H9 (cell line): Measurements from ENCODE around the gene ACVR1C. TPM values are rescaled to one million over a fixed set of nuclear protein-coding genes. Genes with fewer than 3 reads are reported as not detected.

ENCODE experiments used
- DNase-seq: peaks from one replicate; pipeline ENCODE4 v3.0.0-alpha.2; 2017
- H2AFZ ChIP-seq: one replicate; pipeline ENCODE4 v1.6.1; 2013; ENCODE audit warnings: mild to moderate bottlenecking, low read length, control low read depth, moderate library complexity
- H2AK5ac ChIP-seq: 2 replicates; pipeline ENCODE4 v1.6.1; 2013; ENCODE audit warnings: low read length, control low read depth, mixed read lengths; ENCODE audit not compliant: insufficient read length
- H2BK120ac ChIP-seq: one replicate; pipeline ENCODE4 v1.6.1; 2013; ENCODE audit warnings: low read depth, mild to moderate bottlenecking, low read length, control low read depth, inconsistent platforms; ENCODE audit not compliant: poor library complexity, severe bottlenecking
- H2BK12ac ChIP-seq: 2 replicates; pipeline ENCODE4 v1.6.1; 2013; ENCODE audit warnings: low read length, control low read depth, mixed read lengths, low read depth; ENCODE audit not compliant: insufficient read length
- H2BK15ac ChIP-seq: 2 replicates; pipeline ENCODE4 v1.6.1; 2013; ENCODE audit warnings: low read depth, low read length, control low read depth
- H2BK20ac ChIP-seq: one replicate; pipeline ENCODE4 v1.6.1; 2013; ENCODE audit warnings: low read depth, mild to moderate bottlenecking, low read length, control low read depth, inconsistent platforms; ENCODE audit not compliant: poor library complexity, severe bottlenecking
- H2BK5ac ChIP-seq: 2 replicates; pipeline ENCODE4 v1.6.1; 2013; ENCODE audit warnings: low read length, control low read depth, mixed read lengths; ENCODE audit not compliant: insufficient read length
- H3K14ac ChIP-seq: 2 replicates; pipeline ENCODE4 v1.6.1; 2013; ENCODE audit warnings: low read length, control low read depth; ENCODE audit not compliant: insufficient read depth
- H3K18ac ChIP-seq: 2 replicates; pipeline ENCODE4 v1.6.1; 2013; ENCODE audit warnings: low read depth, mild to moderate bottlenecking, mixed read lengths, low read length, control low read depth; ENCODE audit not compliant: insufficient read length
- H3K23ac ChIP-seq: 2 replicates; pipeline ENCODE4 v1.6.1; 2013; ENCODE audit warnings: low read length, control low read depth, mixed read lengths, low read depth; ENCODE audit not compliant: insufficient read length
- H3K23me2 ChIP-seq: 2 replicates; pipeline ENCODE4 v1.6.1; 2013; ENCODE audit warnings: low read depth, mild to moderate bottlenecking, mixed read lengths, low read length, control low read depth; ENCODE audit not compliant: insufficient read length, poor library complexity, severe bottlenecking
- H3K27ac ChIP-seq: 2 replicates; pipeline ENCODE4 v1.5.1; 2013; ENCODE audit warnings: low read length, control low read depth, mixed read lengths, low read depth; ENCODE audit not compliant: insufficient read length
- H3K27me3 ChIP-seq: 2 replicates; pipeline ENCODE4 v1.6.1; 2013; ENCODE audit warnings: low read length, control low read depth, inconsistent platforms; ENCODE audit not compliant: insufficient read depth
- H3K4ac ChIP-seq: 2 replicates; pipeline ENCODE4 v1.6.1; 2013; ENCODE audit warnings: low read depth, mild to moderate bottlenecking, control low read depth, inconsistent platforms, low read length, moderate library complexity
- H3K4me1 ChIP-seq: 2 replicates; pipeline ENCODE4 v1.6.1; 2013; ENCODE audit warnings: low read length, control low read depth, inconsistent platforms; ENCODE audit not compliant: insufficient read depth
- H3K4me2 ChIP-seq: 2 replicates; pipeline ENCODE4 v1.6.1; 2013; ENCODE audit warnings: low read length, control low read depth, mixed read lengths; ENCODE audit not compliant: insufficient read length, insufficient read depth
- H3K56ac ChIP-seq: 2 replicates; pipeline ENCODE4 v1.6.1; 2013; ENCODE audit warnings: low read depth, mild to moderate bottlenecking, mixed read lengths, low read length, control low read depth; ENCODE audit not compliant: insufficient read length
- H3K79me1 ChIP-seq: 2 replicates; pipeline ENCODE4 v1.6.1; 2013; ENCODE audit warnings: low read depth, mild to moderate bottlenecking, moderate library complexity, low read length, control low read depth, inconsistent platforms; ENCODE audit not compliant: insufficient read depth, poor library complexity, severe bottlenecking
- H3K79me2 ChIP-seq: 2 replicates; pipeline ENCODE4 v1.6.1; 2013; ENCODE audit warnings: low read length, control low read depth, inconsistent platforms; ENCODE audit not compliant: insufficient read depth
- H3K9ac ChIP-seq: 2 replicates; pipeline ENCODE4 v1.6.1; 2013; ENCODE audit warnings: low read length, control low read depth, mixed read lengths; ENCODE audit not compliant: insufficient read length; ENCODE audit errors: extremely low read depth
- H3K9me3 ChIP-seq: one replicate; pipeline ENCODE4 v1.6.1; 2013; ENCODE audit warnings: low read depth, low read length, inconsistent platforms; ENCODE audit not compliant: control insufficient read depth
- H3T11ph ChIP-seq: one replicate; pipeline ENCODE4 v1.6.1; 2013; ENCODE audit warnings: mild to moderate bottlenecking, low read length, control low read depth, inconsistent platforms
- H4K20me1 ChIP-seq: one replicate; pipeline ENCODE4 v1.6.1; 2013; ENCODE audit not compliant: control insufficient read depth, insufficient read length, insufficient read depth
- H4K5ac ChIP-seq: 2 replicates; pipeline ENCODE4 v1.6.1; 2013; ENCODE audit warnings: low read depth, mild to moderate bottlenecking, mixed read lengths, low read length, control low read depth; ENCODE audit not compliant: insufficient read length
- H4K8ac ChIP-seq: replicated peaks from 2 replicates; pipeline ENCODE4 v1.6.1; 2013; ENCODE audit warnings: low read length, control low read depth, mixed read lengths, low read depth; ENCODE audit not compliant: insufficient read length
- H4K91ac ChIP-seq: 2 replicates; pipeline ENCODE4 v1.6.1; 2013; ENCODE audit warnings: low read depth, mild to moderate bottlenecking, moderate library complexity, mixed read lengths, low read length, control low read depth; ENCODE audit not compliant: insufficient read length
- H3K27ac Mint-ChIP-seq, 3 experiments: 2 replicates in 2 of 3; 3 replicates in 1 of 3; pipeline ENCODE4 v1.8.0; 2020 to 2021; ENCODE audit warnings: mixed read lengths in 3 of 3, mild to moderate bottlenecking in 1 of 3, moderate library complexity in 1 of 3
- H3K27me3 Mint-ChIP-seq: 2 replicates; pipeline ENCODE4 v1.8.0; 2021; ENCODE audit warnings: low read depth, mild to moderate bottlenecking, moderate library complexity, mixed read lengths
- H3K36me3 Mint-ChIP-seq, 3 experiments: 2 replicates in 2 of 3; 3 replicates in 1 of 3; pipeline ENCODE4 v1.8.0; 2020 to 2021; ENCODE audit warnings: low read depth in 3 of 3, mixed read lengths in 3 of 3; ENCODE audit not compliant: insufficient read depth in 1 of 3
- H3K4me1 Mint-ChIP-seq, 2 experiments: 2 replicates each; pipeline ENCODE4 v1.8.0; 2020; ENCODE audit warnings: mixed read lengths in 2 of 2
- H3K4me3 Mint-ChIP-seq, 2 experiments: 2 replicates in 1 of 2; 3 replicates in 1 of 2; pipeline ENCODE4 v1.8.0; 2020 to 2021; ENCODE audit warnings: mild to moderate bottlenecking in 2 of 2, mixed read lengths in 2 of 2, moderate library complexity in 1 of 2
- H3K9me3 Mint-ChIP-seq, 2 experiments: 2 replicates in 1 of 2; 3 replicates in 1 of 2; pipeline ENCODE4 v1.8.0; 2020; ENCODE audit warnings: mild to moderate bottlenecking in 2 of 2, mixed read lengths in 2 of 2, moderate library complexity in 1 of 2
- WGBS: extraction: QIAGEN DNeasy Blood & Tissue Kit; methylation state at CpG from one replicate; pipeline ENCODE4 v1.1.7; 2013; ENCODE audit warnings: missing lambda C conversion rate, low lambda C conversion rate, mixed read lengths; ENCODE audit not compliant: insufficient read length; ENCODE audit errors: extremely low coverage; 5-methylcytosine and 5-hydroxymethylcytosine counted together
- total RNA-seq: library from RNA; stranded (reverse); gene quantifications from 2 replicates; pipeline ENCODE4 v1.2.1, GENCODE V29; 2021
- TF ChIP-seq, protein P1 (sequence below): fragments of 200-600 bp; sonication (generic); conservative IDR thresholded peaks from 3 replicates; pipeline ENCODE4 v1.8.0; 2021; ENCODE audit warnings: antibody characterized with exemption, mild to moderate bottlenecking

The ACVR1C gene
- total RNA-seq, 1 experiment from 2014 or later = 0.81 TPM

DNA sequence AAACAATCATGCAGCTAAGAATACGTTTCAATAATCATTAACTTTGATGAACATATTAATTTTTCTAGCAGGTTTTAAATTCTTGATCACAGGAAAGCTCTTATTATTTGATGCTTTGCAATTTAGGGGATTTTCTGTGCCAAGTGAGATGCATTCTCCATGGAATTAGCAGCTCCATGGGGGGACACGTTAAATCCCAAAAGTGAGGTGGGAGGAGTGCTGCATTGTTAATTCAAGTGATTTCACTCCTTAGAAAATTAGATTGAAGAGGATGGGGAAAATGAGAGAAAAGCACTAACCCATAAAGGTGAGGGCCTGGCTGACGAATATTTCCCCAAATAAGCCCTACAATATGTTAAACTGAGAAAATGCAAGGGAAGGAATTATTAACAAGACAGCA lies 69.2 kb downstream of the ACVR1C start:
- H2BK12ac ChIP-seq = no peak overlapping the region
- H3K9me3 ChIP-seq = no peaks in the 10 kb centered on the region
- H3K18ac ChIP-seq = no peak overlapping the region
- no peaks in the 10 kb centered on the region for H3K27me3 Mint-ChIP-seq
- H3K4me1 Mint-ChIP-seq = peaks cover 20 to 38% of the 10 kb centered on the region in 2 experiments
- H3K4me2 ChIP-seq = no peak overlapping the region
- no peaks in the 10 kb centered on the region for H3K79me2 ChIP-seq
- no peak overlapping the region for H3K4ac ChIP-seq
- no peak overlapping the region for H3K9ac ChIP-seq
- H2BK20ac ChIP-seq = no peak overlapping the region
- H3K27ac Mint-ChIP-seq = peak overlapping the region in 2 of 3 experiments; percentile 91 to 97; a peak in 5 of 7 replicates
- H2AFZ ChIP-seq = no peak overlapping the region
- H3K4me3 Mint-ChIP-seq = peak overlapping the region in 1 of 2 experiments; percentile 30; a peak in 1 of 5 replicates
- peaks cover 3% of the 10 kb centered on the region; the same call in 1 of the 2 replicates for H3K4me1 ChIP-seq
- no peak overlapping the region for H3K23ac ChIP-seq
- peaks cover 5 to 18% (median 7%) of the 10 kb centered on the region in 3 experiments; a peak in 5 of 7 replicates for H3K36me3 Mint-ChIP-seq
- H4K91ac ChIP-seq = no peak overlapping the region
- H3K9me3 Mint-ChIP-seq = peaks cover 12 to 16% of the 10 kb centered on the region in 2 experiments
- WGBS = no CpG with 5 or more reads among the region's 3 CpGs
- no peak overlapping the region for H2BK15ac ChIP-seq
- H2AK5ac ChIP-seq = no peak overlapping the region
- H3T11ph ChIP-seq = no peak overlapping the region
- DNase-seq = no peak
- H3K56ac ChIP-seq = no peak overlapping the region
- no peak overlapping the region for H4K8ac ChIP-seq
- TF ChIP-seq, protein P1, sequence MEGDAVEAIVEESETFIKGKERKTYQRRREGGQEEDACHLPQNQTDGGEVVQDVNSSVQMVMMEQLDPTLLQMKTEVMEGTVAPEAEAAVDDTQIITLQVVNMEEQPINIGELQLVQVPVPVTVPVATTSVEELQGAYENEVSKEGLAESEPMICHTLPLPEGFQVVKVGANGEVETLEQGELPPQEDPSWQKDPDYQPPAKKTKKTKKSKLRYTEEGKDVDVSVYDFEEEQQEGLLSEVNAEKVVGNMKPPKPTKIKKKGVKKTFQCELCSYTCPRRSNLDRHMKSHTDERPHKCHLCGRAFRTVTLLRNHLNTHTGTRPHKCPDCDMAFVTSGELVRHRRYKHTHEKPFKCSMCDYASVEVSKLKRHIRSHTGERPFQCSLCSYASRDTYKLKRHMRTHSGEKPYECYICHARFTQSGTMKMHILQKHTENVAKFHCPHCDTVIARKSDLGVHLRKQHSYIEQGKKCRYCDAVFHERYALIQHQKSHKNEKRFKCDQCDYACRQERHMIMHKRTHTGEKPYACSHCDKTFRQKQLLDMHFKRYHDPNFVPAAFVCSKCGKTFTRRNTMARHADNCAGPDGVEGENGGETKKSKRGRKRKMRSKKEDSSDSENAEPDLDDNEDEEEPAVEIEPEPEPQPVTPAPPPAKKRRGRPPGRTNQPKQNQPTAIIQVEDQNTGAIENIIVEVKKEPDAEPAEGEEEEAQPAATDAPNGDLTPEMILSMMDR = no peak
- H3K14ac ChIP-seq = no peak overlapping the region
- H3K23me2 ChIP-seq = no peaks in the 10 kb centered on the region
- no peaks in the 10 kb centered on the region for H4K20me1 ChIP-seq
- H4K5ac ChIP-seq = no peak overlapping the region
- no peaks in the 10 kb centered on the region for H3K79me1 ChIP-seq
- H2BK5ac ChIP-seq = no peak overlapping the region
- no peaks in the 10 kb centered on the region for H3K27me3 ChIP-seq
- no peak overlapping the region for H3K27ac ChIP-seq
- no peak overlapping the region for H2BK120ac ChIP-seq
